GM19438 (cell line): ENCODE data around the gene PDE6D.
"Not testable (repeated sequence)": the region's sequence is repeated elsewhere in the genome, so short reads cannot be mapped to it uniquely, and the experiment has no call there.

Source experiments
- ATAC-seq: cut with Tn5 transposase; IDR thresholded peaks from one replicate; pipeline ENCODE4 v1.9.1; 2021; ENCODE audit warnings: low read depth; ENCODE audit not compliant: unreplicated experiment

PDE6D gene

GRCh38 chr2:231720987-231721966 lies 59.8 kb downstream of the PDE6D start:
- peak; percentile 65 for ATAC-seq

DNA sequence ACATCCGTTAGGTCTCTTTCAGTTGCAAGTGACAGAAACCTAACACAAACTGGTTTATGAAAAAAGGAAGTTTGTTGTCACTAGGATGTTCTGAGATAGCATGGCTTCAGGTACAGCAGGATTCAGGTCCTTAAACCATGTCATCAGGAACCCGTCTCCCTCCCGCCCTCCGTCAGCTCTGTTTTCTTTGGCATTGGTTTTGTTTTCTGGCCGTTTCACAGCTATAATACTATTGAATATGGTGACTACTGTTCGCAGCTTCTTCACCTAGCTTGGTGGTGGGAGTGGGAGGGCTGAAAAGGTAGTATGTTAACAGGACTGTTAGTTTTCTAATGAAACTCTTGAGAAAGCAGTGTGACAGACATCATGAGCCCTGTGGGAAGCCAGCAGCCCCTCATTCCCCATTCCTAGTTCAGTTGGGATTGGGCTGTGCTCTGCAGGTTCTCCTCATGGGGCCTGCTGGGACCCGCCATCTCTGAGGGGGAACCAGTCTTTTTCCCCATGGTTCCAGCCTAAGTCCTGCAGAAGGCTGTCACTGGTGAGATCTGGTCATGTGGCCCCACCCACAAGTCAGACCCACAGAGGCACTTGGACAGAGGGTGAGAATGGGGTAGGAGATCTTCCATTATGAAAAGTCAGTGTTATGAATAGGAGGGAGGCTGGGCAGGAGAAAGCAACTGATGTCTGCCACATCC lies 60.6 kb downstream of the PDE6D start:
- ATAC-seq = peak; percentile 8

- ATAC-seq = no peak
Measured at GRCh38 chr2:231718799-231719198, 62.3 kb downstream of the PDE6D start.

DNA sequence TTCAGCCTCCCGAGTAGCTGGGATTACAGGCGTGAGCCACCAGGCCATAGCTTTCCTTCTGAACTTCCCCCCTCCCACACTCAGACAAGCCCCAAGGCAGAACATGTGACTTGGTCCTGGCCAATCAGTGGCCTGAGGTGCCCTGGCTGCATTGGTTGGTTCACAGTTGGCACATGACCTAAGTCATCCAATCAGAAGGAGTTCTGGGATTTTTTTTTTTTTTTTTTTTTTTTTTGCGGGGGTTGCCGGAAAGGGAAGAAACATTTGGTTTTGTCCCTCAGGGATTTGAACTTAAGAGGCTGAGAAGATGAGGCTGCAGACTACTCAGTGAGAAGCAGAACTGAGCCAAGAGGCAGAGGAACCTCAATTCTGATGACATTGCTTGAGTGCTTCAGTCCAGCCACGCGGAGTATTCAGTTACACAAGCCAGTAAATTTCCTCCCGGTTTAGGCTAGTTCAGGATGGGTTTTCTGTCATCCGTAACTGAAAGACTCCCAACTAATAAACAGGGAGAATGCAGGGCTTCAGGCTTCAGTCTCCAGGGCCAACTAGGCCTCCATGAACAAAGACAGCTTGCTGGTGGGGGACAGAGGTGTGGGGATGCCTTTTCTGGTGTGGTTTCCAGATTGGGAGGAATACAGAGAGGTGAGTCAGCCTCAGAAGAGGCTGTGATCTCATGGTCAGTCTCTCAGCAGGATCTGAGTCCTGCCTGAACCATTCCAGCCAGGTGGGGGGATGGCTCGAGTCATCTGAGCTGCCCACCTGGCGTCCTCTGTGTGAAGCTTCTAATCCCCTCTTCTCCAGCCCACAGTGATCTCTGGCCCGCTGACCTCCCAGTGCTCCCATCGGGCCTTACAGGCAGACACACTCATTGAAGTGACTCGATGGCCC lies 63.6 kb downstream of the PDE6D start:
- ATAC-seq = no peak

DNA sequence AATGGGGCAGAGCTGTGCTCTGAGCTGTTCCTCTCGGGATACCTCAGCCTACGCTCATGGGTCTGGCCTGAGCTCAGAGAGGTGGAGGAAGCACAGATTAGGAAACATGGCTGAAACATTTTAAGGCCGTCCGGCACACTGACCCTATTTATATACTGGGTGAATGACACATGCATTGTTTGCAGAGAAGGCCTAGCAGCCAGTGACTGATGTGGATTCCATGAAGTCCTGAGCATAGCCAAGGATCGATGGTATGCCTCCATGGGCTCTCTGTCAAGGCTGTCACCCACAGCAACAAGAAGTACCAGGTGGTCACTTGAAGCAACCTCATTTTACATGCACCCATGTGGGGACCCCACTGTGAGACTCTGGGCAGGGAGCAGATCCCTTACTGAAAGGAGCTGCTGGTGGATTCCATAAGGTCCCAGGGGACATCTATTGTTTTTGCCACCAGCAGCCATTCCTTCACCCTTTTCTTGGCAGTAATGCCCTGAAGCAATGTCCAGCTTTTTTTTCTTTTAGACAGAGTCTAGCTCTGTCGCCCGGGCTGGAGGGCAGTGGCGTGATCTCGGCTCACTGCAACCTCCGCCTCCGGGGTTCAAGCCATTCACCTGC lies 64.3 kb downstream of the PDE6D start:
- no peak for ATAC-seq

GRCh38 chr2:231715988-231716616 lies 65.0 kb downstream of the PDE6D start:
- no peak for ATAC-seq

GRCh38 chr2:231715499-231715837 lies 65.6 kb downstream of the PDE6D start:
- ATAC-seq = no peak

- ATAC-seq = peak; percentile 28
Measured at GRCh38 chr2:231714639-231715498, 66.2 kb downstream of the PDE6D start.

- ATAC-seq = peak; percentile 27
Measured at GRCh38 chr2:231713730-231714638, 67.1 kb downstream of the PDE6D start.

- not testable (repeated sequence) for ATAC-seq
Measured at GRCh38 chr2:231713406-231713729, 67.7 kb downstream of the PDE6D start.

- ATAC-seq = not testable (repeated sequence)
Measured at GRCh38 chr2:231712451-231713021, 68.5 kb downstream of the PDE6D start.

DNA sequence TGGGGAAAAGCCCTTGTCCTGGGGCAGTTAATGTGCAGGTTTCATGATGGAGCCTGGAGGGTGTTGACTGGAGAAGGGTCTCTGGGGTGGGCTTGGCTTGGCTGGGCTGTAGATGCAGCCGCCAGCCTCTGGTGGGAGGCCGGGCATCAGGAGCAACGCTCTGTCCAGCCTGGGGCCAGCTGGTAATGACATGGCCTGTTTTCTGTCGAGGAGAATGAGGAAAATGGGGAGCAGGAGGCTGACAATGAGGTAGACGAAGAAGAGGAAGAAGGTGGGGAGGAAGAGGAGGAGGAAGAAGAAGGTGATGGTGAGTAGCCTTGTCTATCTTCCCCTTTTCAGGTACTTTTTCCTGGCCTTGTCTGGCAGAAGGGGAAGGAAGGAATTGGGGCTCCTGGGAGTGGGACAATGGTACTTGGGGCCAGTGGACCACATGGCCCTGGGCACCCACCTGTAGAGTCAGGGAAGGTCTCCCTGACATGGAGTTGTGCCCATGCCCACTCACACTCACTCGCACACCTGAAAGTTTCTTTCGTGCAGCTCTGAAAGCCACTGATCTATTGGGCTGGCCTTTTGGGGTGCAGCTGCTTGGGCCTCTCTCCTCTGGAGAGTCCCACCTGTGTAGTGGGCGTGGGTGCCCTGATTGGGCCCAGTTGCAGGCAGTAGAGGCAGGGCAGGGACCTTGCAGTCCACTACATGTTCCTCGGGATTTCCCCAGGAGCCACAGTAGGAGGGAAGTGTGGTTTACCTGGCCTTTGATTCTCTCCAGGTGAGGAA lies 69.2 kb downstream of the PDE6D start:
- no peak for ATAC-seq

DNA sequence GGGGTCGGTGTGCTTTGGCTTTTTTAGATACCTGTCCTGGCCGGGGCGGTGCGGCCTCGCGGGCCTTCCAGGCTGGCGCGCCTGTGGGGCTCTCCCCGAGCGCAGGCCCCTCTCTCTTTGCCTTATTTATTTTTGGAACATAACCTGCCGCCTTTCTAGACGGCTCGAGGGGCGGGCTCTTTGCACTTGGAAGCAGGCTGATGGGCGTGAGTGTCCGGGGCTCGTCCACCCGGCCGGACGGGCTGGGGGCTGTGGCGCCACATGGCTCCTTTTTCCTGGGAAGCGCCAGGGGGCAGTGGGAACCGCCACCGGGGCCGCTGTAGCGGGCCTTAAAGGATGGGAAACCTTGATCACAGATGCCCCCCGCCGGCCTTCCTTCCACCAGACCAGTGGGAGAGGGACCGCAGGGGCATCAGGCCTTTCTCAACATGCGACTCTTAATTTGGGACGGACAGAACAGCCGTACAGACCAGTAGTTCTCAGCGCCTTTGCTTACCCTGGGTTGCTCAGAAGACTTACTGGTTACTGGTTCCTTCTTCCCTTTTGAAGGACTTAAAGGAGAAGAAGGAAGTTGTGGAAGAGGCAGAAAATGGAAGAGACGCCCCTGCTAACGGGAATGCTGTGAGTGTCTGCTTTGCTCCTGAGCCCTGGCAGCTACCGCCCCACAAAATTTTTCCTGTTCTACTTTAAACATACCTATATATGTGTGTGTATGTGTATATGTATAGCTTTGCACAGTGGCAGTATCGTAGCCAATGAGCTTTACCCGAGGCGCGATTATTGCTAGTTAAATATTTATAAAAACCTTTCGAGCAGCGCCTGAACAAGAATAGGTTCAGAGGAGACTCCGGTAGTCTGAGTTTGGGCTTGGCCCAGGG lies 70.0 kb downstream of the PDE6D start:
- ATAC-seq = no peak

DNA sequence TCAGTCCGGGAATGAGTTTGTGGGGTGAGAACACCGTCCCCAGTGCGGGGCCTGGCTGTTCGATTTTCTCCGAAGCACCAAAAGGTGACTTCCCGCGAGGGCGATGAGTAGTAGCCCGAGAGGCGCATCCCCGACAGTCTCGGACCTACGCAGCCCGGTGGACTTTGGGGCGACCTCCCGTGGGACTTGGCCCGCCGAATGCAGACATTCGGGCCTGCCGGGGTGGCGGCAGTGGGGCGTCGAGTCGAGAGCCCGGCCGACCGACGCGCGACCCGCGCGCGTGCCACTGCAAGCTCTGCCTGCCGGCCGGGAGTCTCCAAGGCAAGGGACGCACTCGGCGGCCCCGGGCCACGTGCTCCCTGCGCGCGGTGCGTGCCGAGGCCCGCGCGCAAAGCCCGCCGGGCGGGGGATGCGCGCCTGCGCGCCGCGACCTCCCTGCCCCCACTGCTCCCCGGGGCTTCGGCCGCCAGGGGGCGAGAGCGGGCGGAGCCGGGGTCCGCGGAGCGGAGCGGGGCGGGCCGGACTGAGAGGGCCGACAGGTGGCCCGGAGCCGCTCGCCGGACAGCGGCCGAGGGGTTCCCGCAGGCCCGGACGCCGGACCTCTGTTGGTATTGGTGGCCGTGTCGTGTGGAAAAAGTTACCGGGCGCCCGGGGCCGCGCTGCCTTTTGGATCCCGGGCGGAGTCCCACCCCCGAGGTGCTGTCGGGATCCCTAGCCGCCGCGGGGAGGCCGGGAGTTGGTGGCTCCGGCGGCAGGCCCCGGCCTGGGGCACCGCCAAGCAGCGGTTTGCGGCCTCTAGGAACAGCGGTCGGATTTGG lies 70.9 kb downstream of the PDE6D start:
- no peak for ATAC-seq

DNA sequence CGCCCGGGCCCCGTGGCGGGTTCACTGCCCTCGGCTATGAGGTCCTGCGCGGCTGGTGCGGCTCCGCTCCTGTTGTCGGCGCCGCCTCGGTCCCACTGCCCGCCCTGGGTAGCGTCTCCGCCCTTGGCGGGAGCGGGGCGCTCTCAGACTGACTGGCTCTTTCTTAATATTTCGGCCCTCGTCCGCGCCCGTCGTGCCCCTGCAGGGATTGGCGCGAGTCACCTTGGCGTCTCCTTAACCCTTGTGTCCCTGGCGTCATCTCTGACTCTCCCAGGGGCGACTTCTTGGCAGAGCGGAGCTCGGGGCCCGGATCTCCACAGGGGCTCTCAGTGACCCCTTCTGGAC lies 71.5 kb downstream of the PDE6D start:
- no peak for ATAC-seq
